HepG2 (cell line): ENCODE results near the gene CENPP. TPM values are rescaled to one million over a fixed set of nuclear protein-coding genes. Genes with fewer than 3 reads are reported as not detected.

Source experiments
- ADNP ChIP-seq: sonication (generic); formaldehyde crosslinking; IDR thresholded peaks from 2 replicates; pipeline ENCODE4 v1.4.0; 2020; ENCODE audit warnings: missing genetic modification reagents
- ARNT2 ChIP-seq: sonication (generic); formaldehyde crosslinking; IDR thresholded peaks from 2 replicates; pipeline ENCODE4 v1.8.0; 2022; ENCODE audit warnings: mild to moderate bottlenecking, low read depth, missing genetic modification reagents, moderate library complexity
- ETV6 ChIP-seq: sonication (generic); formaldehyde crosslinking; conservative IDR thresholded peaks from 2 replicates; pipeline ENCODE4 v1.4.0; 2020; ENCODE audit warnings: missing genetic modification reagents
- GMEB2 ChIP-seq: IDR thresholded peaks from 2 replicates; pipeline ENCODE4 v1.6.1; 2016; ENCODE audit warnings: missing biosample characterization, missing genetic modification reagents, low read depth
- HMGA1 ChIP-seq: sonication (generic); formaldehyde crosslinking; conservative IDR thresholded peaks from 2 replicates; pipeline ENCODE4 v1.4.0; 2020; ENCODE audit warnings: missing genetic modification reagents
- IKZF4 ChIP-seq: sonication (generic); formaldehyde crosslinking; IDR thresholded peaks from 2 replicates; pipeline ENCODE4 v1.5.1; 2020; ENCODE audit warnings: borderline replicate concordance, mild to moderate bottlenecking, low read depth, missing genetic modification reagents; ENCODE audit errors: not compliant biosample characterization
- KDM5B ChIP-seq: sonication (generic); formaldehyde crosslinking; IDR thresholded peaks from 2 replicates; pipeline ENCODE4 v1.4.0; 2020; ENCODE audit warnings: missing genetic modification reagents, mild to moderate bottlenecking, borderline replicate concordance
- MAFG ChIP-seq: sonication (generic); formaldehyde crosslinking; IDR thresholded peaks from 2 replicates; pipeline ENCODE4 v1.5.1; 2020; ENCODE audit warnings: mild to moderate bottlenecking, missing genetic modification reagents
- MLXIP ChIP-seq: sonication (generic); formaldehyde crosslinking; IDR thresholded peaks from 2 replicates; pipeline ENCODE4 v1.9.0; 2021; ENCODE audit warnings: missing genetic modification reagents, borderline replicate concordance
- MXD4 ChIP-seq: IDR thresholded peaks from 2 replicates; pipeline ENCODE4 v1.6.1; 2016; ENCODE audit warnings: mild to moderate bottlenecking, missing biosample characterization, missing genetic modification reagents
- NR2C2 ChIP-seq: sonication (generic); formaldehyde crosslinking; IDR thresholded peaks from 2 replicates; pipeline ENCODE4 v1.4.0; 2020; ENCODE audit warnings: missing genetic modification reagents, mild to moderate bottlenecking, moderate library complexity, borderline replicate concordance
- RFXAP ChIP-seq: sonication (generic); formaldehyde crosslinking; IDR thresholded peaks from 2 replicates; pipeline ENCODE4 v1.4.0; 2020; ENCODE audit warnings: missing genetic modification reagents, borderline replicate concordance
- TBX2 ChIP-seq: sonication (generic); formaldehyde crosslinking; IDR thresholded peaks from 2 replicates; pipeline ENCODE4 v1.5.0; 2020; ENCODE audit warnings: missing genetic modification reagents, mild to moderate bottlenecking, borderline replicate concordance
- TSC22D2 ChIP-seq: sonication (generic); formaldehyde crosslinking; IDR thresholded peaks from 2 replicates; pipeline ENCODE4 v1.5.1; 2020; ENCODE audit warnings: missing genetic modification reagents, mild to moderate bottlenecking, borderline replicate concordance
- ZBTB40 ChIP-seq, 2 experiments: fragments of 450-650 bp in 1 of 2; sonication (generic) in 1 of 2; formaldehyde crosslinking in 1 of 2; IDR thresholded peaks; 2 replicates each; pipeline versions ENCODE4 v1.6.1 to v1.8.0; 2016 to 2022; ENCODE audit warnings: antibody characterized with exemption in 1 of 2, mild to moderate bottlenecking in 1 of 2, missing genetic modification reagents in 1 of 2
- ZFY ChIP-seq: sonication (generic); formaldehyde crosslinking; IDR thresholded peaks from 2 replicates; pipeline ENCODE4 v1.4.0; 2020; ENCODE audit warnings: missing genetic modification reagents
- polyA plus RNA-seq, 8 experiments: library from polyadenylated mRNA; depleted of rRNA in 3 of 8; stranded (reverse) in 7 of 8; unstranded in 1 of 8; fragments of >200 nt; fragmentation: Illumina TruSeq in 4 of 8; extraction: Trizol in 4 of 8; gene quantifications; 2 replicates each; pipeline versions ENCODE4 v1.2.1 to v1.2.3, GENCODE V29; 2011 to 2016; ENCODE audit warnings: low read depth in 4 of 8, missing spikeins in 1 of 8, mixed read lengths in 1 of 8; ENCODE audit not compliant: insufficient read depth in 1 of 8
- total RNA-seq, 5 experiments: library from RNA; depleted of rRNA; stranded (reverse); fragments of >200 nt; fragmentation: Illumina TruSeq; extraction: Trizol; gene quantifications; 2 replicates each; pipeline ENCODE4 v1.2.3, GENCODE V29; 2016; ENCODE audit warnings: low read depth in 1 of 5

CENPP gene
- total and polyA plus RNA-seq, 2 of the 13 experiments (the other 11 are each of a cell fraction or from before 2014, with no cell fraction given), result 2.0 to 11.4 TPM

- TF ChIP-seq ADNP (CRISPR knock-in tag), result no peak
- no peak for TF ChIP-seq IKZF4 (CRISPR knock-in tag)
- TF ChIP-seq NR2C2, result no peak
- TF ChIP-seq TBX2 (CRISPR knock-in tag), result peak; percentile 43; the same call in 1 of the 2 replicates
- TF ChIP-seq ZFY (CRISPR knock-in tag), result peak; percentile 43; the same call in 1 of the 2 replicates
- no peak for TF ChIP-seq MAFG (CRISPR knock-in tag)
- no peak for TF ChIP-seq MLXIP (CRISPR knock-in tag)
- TF ChIP-seq MXD4 (CRISPR knock-in tag), result no peak
- no peak for TF ChIP-seq GMEB2 (CRISPR knock-in tag)
- no peak for TF ChIP-seq ZBTB40 (IDR thresholded peaks at IDR 0.05)
- TF ChIP-seq ZBTB40 (CRISPR knock-in tag; IDR thresholded peaks at IDR 0.05), result peak; percentile 40; the same call in 1 of the 2 replicates
- TF ChIP-seq TSC22D2 (CRISPR knock-in tag), result no peak
- TF ChIP-seq ARNT2 (CRISPR knock-in tag), result no peak
- no peak for TF ChIP-seq RFXAP (CRISPR knock-in tag)
- TF ChIP-seq HMGA1 (CRISPR knock-in tag), result no peak
- TF ChIP-seq ETV6 (CRISPR knock-in tag), result no peak
- peak; percentile 16; the same call in 1 of the 2 replicates for TF ChIP-seq KDM5B
These were observed 283.2 kb downstream of the CENPP start (continued) for GRCh38 chr9:92608909-92609445.
